Upper lobe of right lung (tissue), 1 donor: ENCODE results near the gene PLPP4. TPM values are rescaled to one million over a fixed set of nuclear protein-coding genes. Genes with fewer than 3 reads are reported as not detected.

Experiments used
- ATAC-seq: fragments of 200-7000 bp; cut with Tn5 transposase; one replicate; pipeline ENCODE4 v1.9.1; 2020; ENCODE audit warnings: mild to moderate bottlenecking, moderate library complexity
- DNase-seq: peaks from one replicate; pipeline ENCODE4 v3.0.0-alpha.2; 2020
- H3K27ac ChIP-seq: fragments of 200-600 bp; one replicate; pipeline ENCODE4 v1.8.0; 2022
- H3K27me3 ChIP-seq: fragments of 200-600 bp; one replicate; pipeline ENCODE4 v1.8.0; 2022; ENCODE audit warnings: mild to moderate bottlenecking
- H3K36me3 ChIP-seq: fragments of 200-600 bp; one replicate; pipeline ENCODE4 v1.8.0; 2022
- H3K4me1 ChIP-seq: fragments of 200-600 bp; one replicate; pipeline ENCODE4 v1.8.0; 2022
- H3K4me3 ChIP-seq: fragments of 200-600 bp; one replicate; pipeline ENCODE4 v1.8.0; 2022; ENCODE audit warnings: mild to moderate bottlenecking
- H3K9me3 ChIP-seq: fragments of 200-600 bp; one replicate; pipeline ENCODE4 v1.8.0; 2022
- CTCF ChIP-seq: fragments of 200-600 bp; IDR thresholded peaks from one replicate; pipeline ENCODE4 v1.8.0; 2022; ENCODE audit warnings: antibody characterized with exemption
- intact Hi-C: fragments of 100-400 bp; cut with DNase I; formaldehyde crosslinking; loops from one replicate; pipeline ENCODE4 v1.11.0; 2022
- total RNA-seq: library from RNA; stranded (reverse); fragmentation: NEBNext Ultra II Directional; extraction: Animal tissue kit (Norgen Biotek cat#: 25700); gene quantifications from one replicate; pipeline ENCODE4 v1.2.1, GENCODE V29; 2021
- donor health status: DM: no; HTN: yes; CAD: no; lungs with severe emphysema.

Gene PLPP4
- total RNA-seq, 1 donor from 2014 or later = 0.38 TPM

DNA sequence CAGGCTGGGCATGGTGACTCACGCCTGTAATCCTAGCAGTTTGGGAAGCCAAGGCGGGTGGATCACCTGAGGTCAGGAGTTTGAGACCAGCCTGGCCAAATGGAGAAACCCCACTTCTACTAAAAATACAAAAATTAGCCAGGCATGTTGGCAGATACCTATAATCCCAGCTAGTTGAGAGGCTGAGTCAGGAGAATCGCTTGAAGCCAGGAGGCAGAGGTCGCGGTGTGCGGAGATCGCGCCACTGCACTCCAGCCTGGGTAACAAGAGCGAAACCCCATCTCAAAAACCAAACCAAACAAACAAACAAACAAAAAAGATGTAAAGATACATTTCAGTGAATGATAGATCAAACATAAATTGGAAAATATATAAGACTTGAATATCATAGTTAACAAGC lies 105.9 kb downstream of the PLPP4 start:
- Histone ChIP-seq H3K27ac (no peak overlapping the region), H3K36me3 (no peaks in the 10 kb centered on the region), H3K9me3 (no peaks in the 10 kb centered on the region), H3K27me3 (no peaks in the 10 kb centered on the region), H3K4me3 (no peak overlapping the region), H3K4me1 (no peaks in the 10 kb centered on the region)
- intact Hi-C loops = no loop called here
- DNase-seq = no peak
- ATAC-seq = no peak
- TF ChIP-seq CTCF = no peak

- intact Hi-C loops = no loop called here
- ATAC-seq (no peak), DNase-seq (no peak)
- Histone ChIP-seq H3K4me3 (no peak overlapping the region), H3K27ac (no peak overlapping the region), H3K4me1 (no peaks in the 10 kb centered on the region), H3K27me3 (no peaks in the 10 kb centered on the region), H3K36me3 (no peaks in the 10 kb centered on the region), H3K9me3 (no peaks in the 10 kb centered on the region)
- TF ChIP-seq CTCF = no peak
Observed at GRCh38 chr10:120570418-120570817, 113.4 kb downstream of the PLPP4 start.

- H3K4me3 ChIP-seq = no peak overlapping the region
- no peak for TF ChIP-seq CTCF
- no peaks in the 10 kb centered on the region for H3K36me3 ChIP-seq
- H3K27ac ChIP-seq = no peak overlapping the region
- DNase-seq (no peak), ATAC-seq (no peak)
- no peaks in the 10 kb centered on the region for H3K9me3 ChIP-seq
- H3K27me3 ChIP-seq = no peaks in the 10 kb centered on the region
- intact Hi-C loops = no loop called here
- H3K4me1 ChIP-seq = no peaks in the 10 kb centered on the region
Observed at GRCh38 chr10:120571266-120571665, 114.2 kb downstream of the PLPP4 start.

DNA sequence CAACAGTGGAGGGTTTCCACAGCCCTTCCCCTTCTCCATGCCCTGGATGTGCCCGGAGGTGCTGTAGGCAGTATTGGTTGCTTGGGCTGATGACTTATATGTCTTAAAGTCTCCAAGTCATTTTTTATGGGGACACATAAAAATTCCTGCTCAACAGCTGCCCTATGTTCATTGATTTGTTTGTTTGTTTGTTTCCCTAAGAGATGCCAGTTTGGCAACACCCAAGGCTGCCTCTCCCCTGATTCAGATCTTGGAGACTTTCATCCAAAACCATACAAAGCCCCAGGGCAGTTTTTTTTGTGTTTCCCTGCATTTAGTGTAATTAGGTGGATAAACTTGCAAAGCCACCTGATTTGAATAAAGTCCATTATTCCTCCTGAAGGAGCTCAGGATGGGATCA lies 115.3 kb downstream of the PLPP4 start:
- TF ChIP-seq CTCF = no peak
- H3K9me3 ChIP-seq = no peaks in the 10 kb centered on the region
- H3K4me1 ChIP-seq = no peaks in the 10 kb centered on the region
- no peak overlapping the region for H3K4me3 ChIP-seq
- no peak for DNase-seq
- H3K27ac ChIP-seq = no peak overlapping the region
- ATAC-seq = no peak
- intact Hi-C loops = no loop called here
- no peaks in the 10 kb centered on the region for H3K36me3 ChIP-seq
- H3K27me3 ChIP-seq = no peaks in the 10 kb centered on the region

- Histone ChIP-seq H3K27ac (no peak overlapping the region), H3K9me3 (no peaks in the 10 kb centered on the region), H3K4me1 (no peaks in the 10 kb centered on the region), H3K36me3 (no peaks in the 10 kb centered on the region), H3K27me3 (no peaks in the 10 kb centered on the region), H3K4me3 (no peak overlapping the region)
- ATAC-seq = no peak
- DNase-seq = no peak
- TF ChIP-seq CTCF = no peak
- intact Hi-C loops = no loop called here
Observed at GRCh38 chr10:120573355-120573754, 116.3 kb downstream of the PLPP4 start.

DNA sequence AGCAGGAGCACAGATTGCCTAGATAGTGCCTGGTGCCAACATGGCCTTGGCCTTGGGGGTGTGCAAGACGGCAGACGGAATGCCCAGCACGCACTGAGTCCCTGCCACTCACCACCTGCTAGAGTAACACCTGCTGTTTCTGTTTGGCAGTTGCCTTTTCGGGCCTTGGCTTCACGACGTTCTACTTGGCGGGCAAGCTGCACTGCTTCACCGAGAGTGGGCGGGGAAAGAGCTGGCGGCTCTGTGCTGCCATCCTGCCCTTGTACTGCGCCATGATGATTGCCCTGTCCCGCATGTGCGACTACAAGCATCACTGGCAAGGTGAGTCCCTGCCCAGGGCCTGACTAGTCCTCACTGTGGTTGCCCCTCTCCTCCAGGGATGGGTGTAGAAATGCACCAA lies 118.0 kb downstream of the PLPP4 start:
- no peaks in the 10 kb centered on the region for H3K36me3 ChIP-seq
- ATAC-seq (no peak), DNase-seq (no peak)
- H3K4me3 ChIP-seq = no peak overlapping the region
- no peak overlapping the region for H3K27ac ChIP-seq
- no peak for TF ChIP-seq CTCF
- no peaks in the 10 kb centered on the region for H3K9me3 ChIP-seq
- no peaks in the 10 kb centered on the region for H3K4me1 ChIP-seq
- no peaks in the 10 kb centered on the region for H3K27me3 ChIP-seq
- intact Hi-C loops = no loop called here
